Measurements from ENCODE around the gene TRIM54.

GRCh38 chr2:27313882-27314645 lies 31.8 kb downstream of the TRIM54 start:
- no peak for TF ChIP-seq CTCF (IDR thresholded peaks at IDR 0.05; ENCODE audit: insufficient read depth, low read depth, low read length)
- TF ChIP-seq EZH2 (IDR thresholded peaks at IDR 0.05; ENCODE audit: insufficient read depth, low read length) = no peak

Measured in astrocyte (in vitro differentiated cells and primary cell).